ENCODE measurements around the gene OTUD7B. TPM values are rescaled to one million over a fixed set of nuclear protein-coding genes. Genes with fewer than 3 reads are reported as not detected.

The OTUD7B gene
- total and polyA plus RNA-seq, 2 of the 8 experiments (the other 6 are each of a cell fraction or from before 2014, with no cell fraction given): 4.2 to 21.5 TPM

DNA sequence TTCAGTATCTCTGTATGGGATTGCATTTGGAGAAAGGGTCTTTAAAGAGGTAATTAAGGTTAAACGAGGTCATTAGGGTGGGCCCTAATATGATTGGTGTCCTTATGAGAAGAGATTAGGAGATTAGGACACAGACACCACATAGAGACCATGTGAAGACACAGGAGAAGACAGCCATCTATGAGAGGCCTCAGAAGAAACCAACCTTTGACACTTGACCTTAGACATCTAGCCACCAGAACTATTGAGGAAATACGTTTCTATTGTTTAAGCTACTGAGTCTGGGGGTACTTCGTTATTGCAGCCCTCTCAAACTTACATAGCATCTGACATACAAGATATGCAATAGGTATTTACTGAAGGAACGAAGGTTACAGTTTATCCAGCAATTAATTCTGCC, 49.7 kb upstream of the OTUD7B start:
- H3K9me3 ChIP-seq (ENCODE audit: insufficient read depth in 2 of 2, low read depth in 1 of 2, low read length in 1 of 2): no peaks in the 10 kb centered on the region
- H2BK20ac ChIP-seq (ENCODE audit: low read length): no peak overlapping the region
- no peak for DNase-seq (ENCODE audit: low read depth in 1 of 2, low spot score in 2 of 2)
- H3K79me1 ChIP-seq (ENCODE audit: low read depth, low read length): no peaks in the 10 kb centered on the region
- H3K79me2 ChIP-seq (ENCODE audit: control insufficient read depth in 1 of 2, insufficient read depth in 2 of 2, low read length in 2 of 2): no peaks in the 10 kb centered on the region
- no peak overlapping the region for H4K91ac ChIP-seq (replicated peaks; ENCODE audit: insufficient read length, low read length)
- no peak overlapping the region for H3K4me3 ChIP-seq (ENCODE audit: extremely low read depth in 1 of 4, insufficient read depth in 2 of 4, low read depth in 3 of 4, low read length in 4 of 4)
- no peaks in the 10 kb centered on the region for H3K23me2 ChIP-seq (ENCODE audit: low read depth, low read length)
- no peak overlapping the region for H3K56ac ChIP-seq (replicated peaks; ENCODE audit: insufficient read length, low read depth, low read length)
- H2BK15ac ChIP-seq (ENCODE audit: low read length): no peak overlapping the region
- FAIRE-seq: no peak
- H3K27ac ChIP-seq (ENCODE audit: low read depth, low read length): no peak overlapping the region
- ChIA-PET POLR2A (ENCODE audit: partially characterized antibody) (no interaction called here), CTCF (ENCODE audit: partially characterized antibody) (interaction anchor here (0.8 kb wide), 1 partner anchor 50 kb away, joined by 4 read pairs; no protein-coding TSS in a partner anchor)
- H4K20me1 ChIP-seq (replicated peaks in 1 of 2; ENCODE audit: control insufficient read depth in 1 of 2, insufficient read depth in 2 of 2, low read length in 2 of 2): no peaks in the 10 kb centered on the region
- H2BK12ac ChIP-seq (ENCODE audit: low read depth, low read length): no peak overlapping the region
- H3K27me3 ChIP-seq (replicated peaks in 1 of 4; ENCODE audit: control insufficient read depth in 3 of 4, extremely low read depth in 1 of 4, insufficient read depth in 3 of 4, low read length in 3 of 4): no peaks in the 10 kb centered on the region
- H4K8ac ChIP-seq (ENCODE audit: extremely low read depth, insufficient read depth, low read length): no peak overlapping the region
- no peak overlapping the region for H3K4ac ChIP-seq (replicated peaks; ENCODE audit: insufficient read length, low read depth, low read length)
- H4K5ac ChIP-seq (ENCODE audit: insufficient read length, low read depth, low read length): no peak overlapping the region
- no peak overlapping the region for H3K23ac ChIP-seq (ENCODE audit: insufficient read length)
- H2AK5ac ChIP-seq (ENCODE audit: low read depth, low read length): no peak overlapping the region
- no peak overlapping the region for H2AFZ ChIP-seq (ENCODE audit: low read length)
- no peaks in the 10 kb centered on the region for H3K36me3 ChIP-seq (ENCODE audit: control insufficient read depth in 2 of 4, insufficient read depth in 4 of 4, low read length in 3 of 4)
- no peaks in the 10 kb centered on the region for H3K4me1 ChIP-seq (replicated peaks in 1 of 4; ENCODE audit: control insufficient read depth in 3 of 4, insufficient read depth in 4 of 4, low read length in 3 of 4)
- H2BK5ac ChIP-seq (ENCODE audit: low read depth, low read length): no peak overlapping the region
- TF ChIP-seq SP4 (IDR thresholded peaks at IDR 0.05; ENCODE audit: low read length) (no peak), KDM1A (IDR thresholded peaks at IDR 0.05; ENCODE audit: borderline replicate concordance, low read length) (no peak), EGR1 (IDR thresholded peaks at IDR 0.05; ENCODE audit: borderline replicate concordance, low read depth, low read length) (no peak), BCL11A (IDR thresholded peaks at IDR 0.05; ENCODE audit: low read depth in 2 of 2, low read length in 2 of 2) (no peak), ASH2L (IDR thresholded peaks at IDR 0.05; ENCODE audit: low read length) (no peak), POLR2AphosphoS5 (IDR thresholded peaks at IDR 0.05; ENCODE audit: low read depth, low read length) (no peak), ZNF274 (IDR thresholded peaks at IDR 0.05; ENCODE audit: borderline replicate concordance, extremely low read depth, low read length) (no peak)
- TF ChIP-seq, protein P1, sequence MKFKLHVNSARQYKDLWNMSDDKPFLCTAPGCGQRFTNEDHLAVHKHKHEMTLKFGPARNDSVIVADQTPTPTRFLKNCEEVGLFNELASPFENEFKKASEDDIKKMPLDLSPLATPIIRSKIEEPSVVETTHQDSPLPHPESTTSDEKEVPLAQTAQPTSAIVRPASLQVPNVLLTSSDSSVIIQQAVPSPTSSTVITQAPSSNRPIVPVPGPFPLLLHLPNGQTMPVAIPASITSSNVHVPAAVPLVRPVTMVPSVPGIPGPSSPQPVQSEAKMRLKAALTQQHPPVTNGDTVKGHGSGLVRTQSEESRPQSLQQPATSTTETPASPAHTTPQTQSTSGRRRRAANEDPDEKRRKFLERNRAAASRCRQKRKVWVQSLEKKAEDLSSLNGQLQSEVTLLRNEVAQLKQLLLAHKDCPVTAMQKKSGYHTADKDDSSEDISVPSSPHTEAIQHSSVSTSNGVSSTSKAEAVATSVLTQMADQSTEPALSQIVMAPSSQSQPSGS (IDR thresholded peaks at IDR 0.05; ENCODE audit: low read length): no peak
- TF ChIP-seq, protein P2, sequence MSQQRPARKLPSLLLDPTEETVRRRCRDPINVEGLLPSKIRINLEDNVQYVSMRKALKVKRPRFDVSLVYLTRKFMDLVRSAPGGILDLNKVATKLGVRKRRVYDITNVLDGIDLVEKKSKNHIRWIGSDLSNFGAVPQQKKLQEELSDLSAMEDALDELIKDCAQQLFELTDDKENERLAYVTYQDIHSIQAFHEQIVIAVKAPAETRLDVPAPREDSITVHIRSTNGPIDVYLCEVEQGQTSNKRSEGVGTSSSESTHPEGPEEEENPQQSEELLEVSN (IDR thresholded peaks at IDR 0.05): no peak
- H3K18ac ChIP-seq (ENCODE audit: extremely low read depth, low read length): no peak overlapping the region
- 83% methylated on average over 4 of the region's 4 CpGs; no CpG with 5 or more reads in 1 of the 2 experiments for WGBS, 2 experiments (ENCODE audit: extremely low coverage in 1 of 2, insufficient coverage in 1 of 2, insufficient read length in 1 of 2, insufficient replicate concordance in 2 of 2, low coverage in 1 of 2, low lambda C conversion rate in 2 of 2, missing lambda C conversion rate in 1 of 2)
- no peak overlapping the region for H3K4me2 ChIP-seq (ENCODE audit: insufficient read depth in 1 of 2, low read depth in 2 of 2, low read length in 2 of 2)
- no peak overlapping the region for H3K14ac ChIP-seq (ENCODE audit: insufficient read length)
- no peak overlapping the region for H2BK120ac ChIP-seq (replicated peaks; ENCODE audit: low read depth, low read length)
- H3K9ac ChIP-seq (replicated peaks in 1 of 4; ENCODE audit: extremely low read depth in 1 of 4, low read depth in 3 of 4, low read length in 3 of 4): no peak overlapping the region

All from H1 (cell line).